ENCODE results near the gene SLC35G1.

Gene SLC35G1

DNA sequence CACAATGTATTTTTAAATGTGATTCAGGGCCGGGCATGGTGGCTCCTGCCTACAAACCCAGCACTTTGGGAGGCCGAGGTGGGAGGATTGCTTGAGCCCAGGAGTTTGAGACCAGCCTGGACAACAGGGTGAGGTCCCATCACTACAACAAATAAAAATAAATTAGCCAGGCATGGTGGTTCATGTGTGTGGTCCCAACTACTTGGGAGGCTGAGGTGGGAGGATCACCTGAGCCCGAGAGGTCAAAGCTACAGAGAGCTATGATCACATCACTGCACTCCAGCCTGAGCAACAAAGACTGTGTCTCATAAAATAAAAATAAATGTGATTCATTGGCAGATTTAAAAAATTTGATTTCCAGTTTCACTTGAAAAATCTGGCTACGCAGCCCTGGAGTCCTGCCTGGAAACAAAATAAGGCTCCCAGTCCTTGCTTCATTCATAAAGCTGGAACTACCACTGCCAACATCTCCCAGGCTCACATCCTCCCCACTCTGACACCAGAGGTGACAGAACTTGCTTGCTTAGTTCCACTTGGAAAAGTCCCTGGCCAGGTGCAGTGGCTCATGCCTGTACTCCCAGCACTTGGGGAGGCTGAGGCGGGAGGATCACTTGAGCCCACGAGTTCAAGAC, 27.9 kb upstream of the SLC35G1 start:
- Mint-ChIP-seq H3K36me3 (ENCODE audit: low read depth) (no peaks in the 10 kb centered on the region), H3K9me3 (peaks cover 5% of the 10 kb centered on the region), H3K27ac (no peak overlapping the region), H3K4me3 (no peak overlapping the region), H3K4me1 (no peaks in the 10 kb centered on the region), H3K27me3 (ENCODE audit: low read depth) (peaks cover 5% of the 10 kb centered on the region)
- TF ChIP-seq CTCF (IDR thresholded peaks at IDR 0.05; ENCODE audit: unreplicated experiment in 3 of 3): no peak

GRCh38 chr10:93867525-93867924, 26.3 kb upstream of the SLC35G1 start:
- Mint-ChIP-seq H3K27ac (no peak overlapping the region), H3K36me3 (ENCODE audit: low read depth) (no peaks in the 10 kb centered on the region), H3K9me3 (peaks cover 3% of the 10 kb centered on the region), H3K27me3 (ENCODE audit: low read depth) (peaks cover 5% of the 10 kb centered on the region), H3K4me3 (no peak overlapping the region), H3K4me1 (no peaks in the 10 kb centered on the region)
- no peak for TF ChIP-seq CTCF (IDR thresholded peaks at IDR 0.05; ENCODE audit: unreplicated experiment in 3 of 3)

GRCh38 chr10:93871671-93872204, 22.0 kb upstream of the SLC35G1 start:
- Mint-ChIP-seq H3K9me3 (peaks cover 3% of the 10 kb centered on the region), H3K4me1 (peaks cover 5% of the 10 kb centered on the region), H3K36me3 (ENCODE audit: low read depth) (no peaks in the 10 kb centered on the region), H3K4me3 (no peak overlapping the region), H3K27ac (no peak overlapping the region), H3K27me3 (ENCODE audit: low read depth) (peaks cover 9% of the 10 kb centered on the region)
- TF ChIP-seq CTCF (IDR thresholded peaks at IDR 0.05; ENCODE audit: unreplicated experiment in 3 of 3): no peak

DNA sequence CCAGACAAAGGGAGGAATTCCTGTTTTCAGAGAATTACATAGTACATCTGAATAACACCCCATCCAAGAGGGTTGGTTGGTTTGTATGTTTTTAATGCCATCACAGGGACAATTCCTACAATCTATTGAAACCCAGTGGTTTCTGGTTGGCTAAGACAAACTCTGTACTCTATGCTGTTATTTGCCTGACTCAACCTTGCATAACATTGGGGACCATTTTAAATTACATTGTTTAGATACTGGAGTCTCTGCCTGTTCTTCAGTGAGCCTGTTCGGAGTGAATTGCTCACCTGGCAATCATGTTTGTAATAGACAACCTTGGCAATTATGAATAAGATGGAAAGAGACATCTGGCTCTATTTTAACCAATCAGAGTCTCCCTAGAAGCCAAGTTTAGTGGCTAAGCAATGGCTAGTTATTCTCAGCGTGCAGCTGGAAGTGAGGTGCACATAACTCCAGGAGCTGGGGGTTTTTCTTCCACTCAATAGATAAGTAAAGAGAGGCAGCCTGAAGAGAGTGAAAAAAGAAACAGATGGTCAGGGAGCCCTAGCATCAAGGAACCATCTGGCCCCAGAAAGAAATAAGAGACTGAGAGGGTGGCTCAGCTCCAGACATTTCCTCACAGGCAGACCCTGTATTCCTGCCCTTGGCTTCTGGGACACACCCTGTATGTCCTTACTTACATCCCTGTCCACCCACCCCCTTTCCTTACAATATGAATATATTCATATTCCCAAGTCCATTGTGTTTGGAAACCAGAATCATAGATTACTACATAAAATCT, 21.2 kb upstream of the SLC35G1 start:
- no peaks in the 10 kb centered on the region for H3K36me3 Mint-ChIP-seq (ENCODE audit: low read depth)
- no peak overlapping the region for H3K27ac Mint-ChIP-seq
- H3K9me3 Mint-ChIP-seq: peaks cover 3% of the 10 kb centered on the region
- H3K4me1 Mint-ChIP-seq: peaks cover 5% of the 10 kb centered on the region
- TF ChIP-seq CTCF (IDR thresholded peaks at IDR 0.05; ENCODE audit: unreplicated experiment in 3 of 3): no peak
- H3K4me3 Mint-ChIP-seq: no peak overlapping the region
- H3K27me3 Mint-ChIP-seq (ENCODE audit: low read depth): peaks cover 9% of the 10 kb centered on the region

- H3K36me3 Mint-ChIP-seq (ENCODE audit: low read depth): no peaks in the 10 kb centered on the region
- H3K27ac Mint-ChIP-seq: no peak overlapping the region
- H3K9me3 Mint-ChIP-seq: no peaks in the 10 kb centered on the region
- TF ChIP-seq CTCF (IDR thresholded peaks at IDR 0.05; ENCODE audit: unreplicated experiment in 3 of 3): no peak
- H3K27me3 Mint-ChIP-seq (ENCODE audit: low read depth): peaks cover 4% of the 10 kb centered on the region
- peaks cover 5% of the 10 kb centered on the region for H3K4me1 Mint-ChIP-seq
- H3K4me3 Mint-ChIP-seq: no peak overlapping the region
Observed at GRCh38 chr10:93873420-93874115, 20.2 kb upstream of the SLC35G1 start.
